DOHH2 (cell line): Measurements from ENCODE around the gene IDH3B.

Experiments used
- H3F3A ChIP-seq: fragments of 200-600 bp; sonication (generic), shearing (Covaris generic); 2 replicates; pipeline ENCODE4 v1.6.0; 2016; ENCODE audit warnings: antibody characterized with exemption, mild to moderate bottlenecking; ENCODE audit not compliant: control insufficient read depth, insufficient read depth
- H3K27ac ChIP-seq: fragments of 200-600 bp; sonication (generic); 2 replicates; pipeline ENCODE4 v1.5.1; 2014; ENCODE audit warnings: low read depth, mild to moderate bottlenecking, low read length, moderate library complexity
- H3K27me3 ChIP-seq: fragments of 200-600 bp; sonication (generic); 2 replicates; pipeline ENCODE4 v1.6.1; 2014; ENCODE audit warnings: mild to moderate bottlenecking, low read length, mixed read lengths; ENCODE audit not compliant: control insufficient read depth
- H3K36me3 ChIP-seq: fragments of 200-600 bp; sonication (generic); 2 replicates; pipeline ENCODE4 v1.6.1; 2014; ENCODE audit warnings: mild to moderate bottlenecking, low read length, moderate library complexity, mixed read lengths; ENCODE audit not compliant: control insufficient read depth
- H3K4me1 ChIP-seq: fragments of 200-600 bp; sonication (generic); 2 replicates; pipeline ENCODE4 v1.6.1; 2014; ENCODE audit warnings: mild to moderate bottlenecking, low read length, mixed read lengths; ENCODE audit not compliant: control insufficient read depth
- H3K4me2 ChIP-seq: fragments of 200-600 bp; sonication (generic); 2 replicates; pipeline ENCODE4 v1.6.0; 2014; ENCODE audit warnings: mild to moderate bottlenecking, low read length, moderate library complexity
- H3K4me3 ChIP-seq: fragments of 200-600 bp; sonication (generic); 2 replicates; pipeline ENCODE4 v1.5.1; 2014; ENCODE audit warnings: mild to moderate bottlenecking, low read length, mixed read lengths
- H3K79me2 ChIP-seq: fragments of 200-600 bp; sonication (generic); 2 replicates; pipeline ENCODE4 v1.6.1; 2014; ENCODE audit warnings: mild to moderate bottlenecking, low read length, mixed read lengths; ENCODE audit not compliant: control insufficient read depth
- H3K9me2 ChIP-seq: fragments of 200-600 bp; sonication (generic); replicated peaks from 2 replicates; pipeline ENCODE4 v1.6.1; 2014; ENCODE audit warnings: mild to moderate bottlenecking, low read length, mixed read lengths; ENCODE audit not compliant: control insufficient read depth
- H3K9me3 ChIP-seq: fragments of 200-600 bp; sonication (generic); 2 replicates; pipeline ENCODE4 v1.6.1; 2014; ENCODE audit warnings: antibody characterized with exemption, low read length, mixed read lengths; ENCODE audit not compliant: control insufficient read depth, insufficient read depth
- H4K20me1 ChIP-seq: fragments of 200-600 bp; sonication (generic); 2 replicates; pipeline ENCODE4 v1.6.0; 2014; ENCODE audit warnings: low read depth, mild to moderate bottlenecking, antibody characterized with exemption, low read length, moderate library complexity; ENCODE audit not compliant: control insufficient read depth, insufficient read depth
- EZH2phosphoT487 ChIP-seq: fragments of 200-600 bp; sonication (generic); IDR thresholded peaks from 2 replicates; pipeline ENCODE4 v1.6.1; 2017; ENCODE audit warnings: borderline replicate concordance, mild to moderate bottlenecking, antibody characterized with exemption, low read length, moderate library complexity, mixed read lengths
- TF ChIP-seq, protein P1 (sequence below): fragments of 200-600 bp; sonication (generic); IDR thresholded peaks from one replicate; pipeline ENCODE4 v1.5.1; 2014; ENCODE audit warnings: antibody characterized with exemption, mild to moderate bottlenecking, low read depth, low read length; ENCODE audit not compliant: poor library complexity, severe bottlenecking

The IDH3B gene

DNA sequence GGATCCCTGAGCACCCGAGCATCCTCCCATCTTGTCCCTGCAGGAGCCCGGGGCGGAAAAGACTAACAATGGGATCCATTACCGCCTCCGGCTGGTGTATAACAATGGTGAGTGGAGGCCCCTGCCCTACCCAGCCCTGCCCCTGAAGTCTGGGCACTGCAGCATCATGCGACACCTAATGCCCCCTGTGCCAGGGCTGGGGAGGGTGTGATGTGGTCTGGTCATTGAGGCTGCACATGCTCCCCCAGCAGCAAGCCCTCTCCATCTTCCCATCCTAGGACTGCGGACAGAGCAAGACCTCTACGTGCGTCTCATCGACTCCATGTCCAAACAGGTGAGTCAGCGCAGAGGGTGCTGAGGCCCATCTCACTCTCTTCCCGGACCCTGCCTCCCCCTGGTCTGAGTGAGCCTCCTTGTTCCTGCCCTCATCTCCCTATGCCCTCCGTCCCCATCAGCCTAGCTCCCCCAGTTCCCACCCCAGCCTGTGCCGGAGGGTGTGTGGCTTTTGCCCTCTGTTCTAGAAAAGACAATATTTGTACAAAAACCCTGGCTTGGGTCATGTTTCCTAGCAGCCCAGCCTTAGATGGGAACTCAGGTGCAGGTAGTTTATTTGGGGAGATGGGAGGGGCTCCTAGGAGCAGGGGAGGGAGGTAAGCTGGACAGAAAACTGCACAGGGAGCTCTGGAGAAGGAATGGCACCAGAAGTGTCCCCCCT is 42.1 kb upstream of the IDH3B start:
- no peaks in the 10 kb centered on the region for H3F3A ChIP-seq
- H3K27ac ChIP-seq: no peak overlapping the region
- no peaks in the 10 kb centered on the region for H3K9me2 ChIP-seq
- H3K27me3 ChIP-seq: peaks cover 25% of the 10 kb centered on the region
- no peaks in the 10 kb centered on the region for H3K79me2 ChIP-seq
- no peaks in the 10 kb centered on the region for H4K20me1 ChIP-seq
- H3K4me3 ChIP-seq: no peak overlapping the region
- H3K4me2 ChIP-seq: no peak overlapping the region
- TF ChIP-seq, protein P1, sequence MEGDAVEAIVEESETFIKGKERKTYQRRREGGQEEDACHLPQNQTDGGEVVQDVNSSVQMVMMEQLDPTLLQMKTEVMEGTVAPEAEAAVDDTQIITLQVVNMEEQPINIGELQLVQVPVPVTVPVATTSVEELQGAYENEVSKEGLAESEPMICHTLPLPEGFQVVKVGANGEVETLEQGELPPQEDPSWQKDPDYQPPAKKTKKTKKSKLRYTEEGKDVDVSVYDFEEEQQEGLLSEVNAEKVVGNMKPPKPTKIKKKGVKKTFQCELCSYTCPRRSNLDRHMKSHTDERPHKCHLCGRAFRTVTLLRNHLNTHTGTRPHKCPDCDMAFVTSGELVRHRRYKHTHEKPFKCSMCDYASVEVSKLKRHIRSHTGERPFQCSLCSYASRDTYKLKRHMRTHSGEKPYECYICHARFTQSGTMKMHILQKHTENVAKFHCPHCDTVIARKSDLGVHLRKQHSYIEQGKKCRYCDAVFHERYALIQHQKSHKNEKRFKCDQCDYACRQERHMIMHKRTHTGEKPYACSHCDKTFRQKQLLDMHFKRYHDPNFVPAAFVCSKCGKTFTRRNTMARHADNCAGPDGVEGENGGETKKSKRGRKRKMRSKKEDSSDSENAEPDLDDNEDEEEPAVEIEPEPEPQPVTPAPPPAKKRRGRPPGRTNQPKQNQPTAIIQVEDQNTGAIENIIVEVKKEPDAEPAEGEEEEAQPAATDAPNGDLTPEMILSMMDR: no peak
- TF ChIP-seq EZH2phosphoT487: no peak
- no peaks in the 10 kb centered on the region for H3K9me3 ChIP-seq
- no peaks in the 10 kb centered on the region for H3K36me3 ChIP-seq
- no peaks in the 10 kb centered on the region for H3K4me1 ChIP-seq

DNA sequence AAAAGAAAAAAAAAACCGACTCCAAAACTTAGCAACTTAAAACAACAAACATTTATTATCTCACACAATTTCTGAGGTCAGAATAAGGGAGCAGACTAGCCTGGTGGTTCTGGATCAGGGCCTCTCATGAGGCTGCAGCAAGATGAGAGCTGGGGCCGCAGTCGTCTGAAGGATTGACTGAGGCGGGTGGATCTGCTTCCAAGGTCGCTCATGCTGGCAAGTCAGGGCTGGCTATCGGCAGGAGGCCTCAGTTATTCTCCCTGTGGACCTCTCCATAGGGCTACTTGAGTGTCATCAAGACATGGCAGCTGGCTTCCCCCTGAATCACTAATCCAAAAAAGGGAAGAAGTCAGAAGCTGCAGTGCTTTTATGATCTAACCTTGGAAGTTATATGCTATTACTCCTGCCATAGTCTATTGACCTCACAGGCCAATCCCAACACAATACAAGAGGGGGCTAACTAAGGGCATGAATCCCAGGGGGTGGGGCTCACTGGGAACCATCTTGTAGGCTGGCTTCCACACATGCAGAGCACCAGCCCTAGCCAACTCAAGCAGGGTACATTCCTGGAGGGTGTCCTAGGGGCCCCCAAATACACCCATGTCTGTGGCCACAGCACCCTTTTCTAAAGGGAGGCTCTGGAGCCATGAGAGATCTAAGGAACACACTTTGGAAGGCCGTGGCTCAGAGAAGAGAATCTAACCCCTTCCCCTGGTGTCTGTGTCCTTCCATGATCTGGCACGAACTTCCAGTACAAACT is 39.9 kb upstream of the IDH3B start:
- Histone ChIP-seq H3K36me3 (no peaks in the 10 kb centered on the region), H3K27me3 (peaks cover 18% of the 10 kb centered on the region), H3F3A (no peaks in the 10 kb centered on the region), H3K27ac (no peak overlapping the region), H3K4me1 (no peaks in the 10 kb centered on the region), H4K20me1 (no peaks in the 10 kb centered on the region), H3K4me2 (no peak overlapping the region), H3K79me2 (no peaks in the 10 kb centered on the region), H3K9me2 (no peaks in the 10 kb centered on the region), H3K4me3 (no peak overlapping the region), H3K9me3 (no peaks in the 10 kb centered on the region)
- TF ChIP-seq, protein P1: no peak
- no peak for TF ChIP-seq EZH2phosphoT487

DNA sequence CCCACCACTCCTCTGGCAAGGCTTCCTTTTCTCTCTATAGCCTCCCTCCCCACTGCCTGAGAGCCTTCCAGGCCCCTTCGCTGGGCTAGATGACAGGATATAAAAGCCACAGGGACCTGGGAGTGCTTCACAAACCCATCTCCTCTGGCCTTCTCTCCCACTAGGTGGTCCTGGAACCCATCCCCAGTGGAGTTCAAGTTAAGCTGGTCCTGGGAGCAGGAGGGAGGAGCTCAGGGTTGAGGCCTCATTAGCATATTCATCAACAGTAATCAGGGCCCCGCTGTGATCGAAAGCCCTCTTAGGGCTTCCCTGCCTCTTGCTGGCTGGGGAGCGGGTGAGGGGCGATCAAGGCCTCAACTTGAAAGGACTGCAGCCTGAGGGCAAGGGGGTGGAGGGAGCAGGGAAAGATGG is 37.7 kb upstream of the IDH3B start:
- H3K9me2 ChIP-seq: no peaks in the 10 kb centered on the region
- H3K4me2 ChIP-seq: no peak overlapping the region
- H3K9me3 ChIP-seq: no peaks in the 10 kb centered on the region
- H3K36me3 ChIP-seq: no peaks in the 10 kb centered on the region
- no peak overlapping the region for H3K27ac ChIP-seq
- no peak overlapping the region for H3K4me3 ChIP-seq
- H3K79me2 ChIP-seq: no peaks in the 10 kb centered on the region
- peaks cover 11% of the 10 kb centered on the region for H3K27me3 ChIP-seq
- TF ChIP-seq, protein P1: no peak
- TF ChIP-seq EZH2phosphoT487: no peak
- H4K20me1 ChIP-seq: no peaks in the 10 kb centered on the region
- H3K4me1 ChIP-seq: no peaks in the 10 kb centered on the region
- no peaks in the 10 kb centered on the region for H3F3A ChIP-seq
